ENCODE results near the gene STRADB. TPM values are rescaled to one million over a fixed set of nuclear protein-coding genes. Genes with fewer than 3 reads are reported as not detected.
"Not testable (repeated sequence)": the region's sequence is repeated elsewhere in the genome, so short reads cannot be mapped to it uniquely, and the experiment has no call there.

Gene STRADB
- total RNA-seq, 1 donor from 2014 or later = 9.6 TPM

- Histone ChIP-seq H3K27ac (peak overlapping the region; percentile 62), H3K4me3 (no peak overlapping the region), H3K36me3 (no peaks in the 10 kb centered on the region), H3K9me3 (no peaks in the 10 kb centered on the region), H3K27me3 (no peaks in the 10 kb centered on the region), H3K4me1 (peaks cover 27% of the 10 kb centered on the region)
- DNase-seq (ENCODE audit: extremely low spot score in 2 of 2) = no peak
- TF ChIP-seq POLR2AphosphoS5 (IDR thresholded peaks at IDR 0.05; ENCODE audit: insufficient read depth in 1 of 2, low read depth in 1 of 2) = no peak
- no peak for TF ChIP-seq POLR2A (IDR thresholded peaks at IDR 0.05)
- TF ChIP-seq CTCF (IDR thresholded peaks at IDR 0.05) = no peak
- intact Hi-C loops (cut with DNase I) = no loop called here
These were observed 19.4 kb upstream of the STRADB start for GRCh38 chr2:201432038-201432620.

- H3K4me3 ChIP-seq = no peak overlapping the region
- intact Hi-C loops (cut with DNase I) = no loop called here
- no peaks in the 10 kb centered on the region for H3K36me3 ChIP-seq
- H3K27ac ChIP-seq = peak overlapping the region; percentile 62
- TF ChIP-seq POLR2AphosphoS5 (IDR thresholded peaks at IDR 0.05; ENCODE audit: insufficient read depth in 1 of 2, low read depth in 1 of 2) (no peak), POLR2A (IDR thresholded peaks at IDR 0.05) (no peak), CTCF (IDR thresholded peaks at IDR 0.05) (no peak)
- DNase-seq (ENCODE audit: extremely low spot score in 2 of 2) = no peak
- H3K9me3 ChIP-seq = no peaks in the 10 kb centered on the region
- no peaks in the 10 kb centered on the region for H3K27me3 ChIP-seq
- peaks cover 27% of the 10 kb centered on the region for H3K4me1 ChIP-seq
These were observed 18.7 kb upstream of the STRADB start for GRCh38 chr2:201432621-201433393.

GRCh38 chr2:201433394-201433995 lies 18.0 kb upstream of the STRADB start:
- TF ChIP-seq CTCF (IDR thresholded peaks at IDR 0.05) (no peak), POLR2A (IDR thresholded peaks at IDR 0.05) (no peak), POLR2AphosphoS5 (IDR thresholded peaks at IDR 0.05; ENCODE audit: insufficient read depth in 1 of 2, low read depth in 1 of 2) (no peak)
- no peak overlapping the region for H3K4me3 ChIP-seq
- no peaks in the 10 kb centered on the region for H3K27me3 ChIP-seq
- no peaks in the 10 kb centered on the region for H3K36me3 ChIP-seq
- H3K27ac ChIP-seq = no peak overlapping the region
- intact Hi-C loops (cut with DNase I) = no loop called here
- peaks cover 27% of the 10 kb centered on the region for H3K4me1 ChIP-seq
- no peaks in the 10 kb centered on the region for H3K9me3 ChIP-seq
- no peak for DNase-seq (ENCODE audit: extremely low spot score in 2 of 2)

- peaks cover 40% of the 10 kb centered on the region for H3K4me1 ChIP-seq
- no peak for TF ChIP-seq CTCF (IDR thresholded peaks at IDR 0.05)
- no peak for TF ChIP-seq POLR2A (IDR thresholded peaks at IDR 0.05)
- TF ChIP-seq POLR2AphosphoS5 (IDR thresholded peaks at IDR 0.05; ENCODE audit: insufficient read depth in 1 of 2, low read depth in 1 of 2) = no peak
- intact Hi-C loops (cut with DNase I) = no loop called here
These were observed 15.4 kb upstream of the STRADB start for GRCh38 chr2:201436141-201436540.

GRCh38 chr2:201439336-201439922 lies 12.1 kb upstream of the STRADB start:
- H3K9me3 ChIP-seq; H3K4me3 ChIP-seq; H3K27ac ChIP-seq; intact Hi-C loops (cut with DNase I); H3K27me3 ChIP-seq; H3K36me3 ChIP-seq; DNase-seq (ENCODE audit: extremely low spot score in 2 of 2): not testable (repeated sequence)
- peaks cover 16% of the 10 kb centered on the region for H3K4me1 ChIP-seq

More at GRCh38 chr2:201436141-201436540, 15.4 kb upstream of the STRADB start:
- H3K27me3 ChIP-seq = no peaks in the 10 kb centered on the region
- H3K27ac ChIP-seq = no peak overlapping the region
- H3K4me3 ChIP-seq = no peak overlapping the region
- no peak for DNase-seq (ENCODE audit: extremely low spot score in 2 of 2)
- H3K36me3 ChIP-seq = no peaks in the 10 kb centered on the region
- no peaks in the 10 kb centered on the region for H3K9me3 ChIP-seq
